ENCODE measurements around the gene EYA4.
"Not testable (repeated sequence)": the region's sequence is repeated elsewhere in the genome, so short reads cannot be mapped to it uniquely, and the experiment has no call there.

Gene EYA4

DNA sequence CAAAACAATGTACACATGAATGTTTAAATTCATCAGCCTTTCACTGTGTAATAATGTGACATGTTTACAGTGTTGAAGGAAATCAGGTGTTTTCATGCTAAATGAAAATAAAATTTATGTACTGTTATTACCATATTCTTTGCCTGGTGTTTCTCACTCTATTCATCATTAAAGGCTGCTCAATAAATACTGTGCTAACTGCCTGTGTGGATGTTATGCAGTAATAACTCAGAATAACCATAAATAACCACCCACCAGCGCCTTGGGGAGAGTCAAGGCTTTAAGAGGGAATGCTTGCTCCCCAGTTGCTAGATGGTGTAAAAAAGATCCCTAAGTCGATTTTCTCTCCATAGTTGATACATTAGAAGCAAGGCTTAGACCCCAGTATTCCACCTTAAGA lies 299.9 kb downstream of the EYA4 start:
- no peak for DNase-seq

DNA sequence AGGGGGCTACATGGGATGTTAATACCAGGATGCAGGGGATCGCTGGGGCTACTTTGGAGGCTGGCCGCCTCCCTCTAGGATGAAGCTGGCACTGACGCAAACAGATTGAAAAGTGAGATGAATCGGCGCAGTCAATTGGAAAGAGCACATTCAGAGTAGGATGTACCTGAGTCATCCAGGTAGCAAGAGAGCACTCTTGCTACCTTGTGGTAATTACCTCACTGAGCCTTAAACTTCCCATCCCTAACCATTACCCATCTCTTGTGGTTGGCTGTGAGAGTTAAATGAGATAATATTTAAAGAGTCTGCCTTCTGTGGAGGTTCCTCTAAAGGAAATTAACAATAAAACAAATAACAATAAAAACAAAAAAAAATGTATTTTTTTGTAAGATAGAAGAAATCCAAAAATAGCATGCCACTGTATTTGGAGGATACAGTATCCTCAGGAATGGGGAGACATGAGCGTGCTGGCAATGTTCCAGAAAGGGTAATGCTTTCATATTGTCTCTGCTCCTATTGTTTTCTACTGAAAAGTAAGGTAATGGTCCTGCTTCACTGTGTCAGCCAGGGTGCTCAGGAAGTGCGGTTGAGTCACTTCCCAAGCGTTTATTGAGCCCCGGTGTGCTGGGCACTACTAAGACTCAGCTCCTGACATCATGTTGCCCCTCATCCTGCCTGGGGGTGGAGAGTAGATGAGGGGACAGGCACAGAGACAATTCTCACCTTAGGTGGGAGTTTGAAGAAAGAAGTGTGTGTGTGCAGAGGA lies 301.1 kb downstream of the EYA4 start:
- DNase-seq: no peak

- DNase-seq: no peak
Observed at GRCh38 chr6:133544419-133544818, 303.3 kb downstream of the EYA4 start.

DNA sequence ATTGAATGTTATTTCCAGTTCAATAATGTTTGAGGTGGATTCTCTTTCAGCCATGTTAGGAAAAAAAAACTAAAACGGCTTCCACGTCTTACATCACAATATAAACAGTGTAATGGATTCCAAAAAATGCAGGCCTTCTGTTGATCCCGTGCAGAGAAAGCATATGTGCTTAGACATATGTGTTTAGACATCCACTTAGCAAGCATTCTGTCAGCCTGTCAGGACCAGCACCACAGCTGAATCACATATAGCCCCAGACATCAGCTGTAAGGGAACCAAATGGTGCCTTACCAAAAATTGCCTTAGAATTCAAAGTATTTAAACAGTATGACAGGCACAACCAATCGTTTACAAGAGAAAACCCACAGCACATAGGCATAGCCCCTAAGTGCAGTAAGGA lies 304.9 kb downstream of the EYA4 start:
- no peak for DNase-seq

DNA sequence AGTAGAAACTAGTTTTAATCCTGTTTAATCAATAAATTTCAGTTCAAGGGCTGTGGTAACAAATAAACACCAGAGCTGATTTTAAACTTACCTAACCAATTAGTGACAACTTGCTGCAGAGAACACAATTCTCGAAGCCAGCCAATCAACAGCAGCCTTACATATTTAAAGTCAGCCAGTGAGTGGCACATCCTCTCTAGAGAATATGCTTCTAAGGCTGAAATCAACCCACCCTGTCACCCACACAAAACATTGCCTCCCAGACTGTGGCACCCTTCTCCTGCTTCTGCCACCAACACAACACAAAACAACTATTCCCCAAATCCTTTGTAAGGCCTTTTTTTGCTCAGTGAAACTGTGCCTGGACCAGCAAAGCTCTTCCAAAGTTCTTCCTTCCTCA lies 306.0 kb downstream of the EYA4 start:
- no peak for DNase-seq

DNA sequence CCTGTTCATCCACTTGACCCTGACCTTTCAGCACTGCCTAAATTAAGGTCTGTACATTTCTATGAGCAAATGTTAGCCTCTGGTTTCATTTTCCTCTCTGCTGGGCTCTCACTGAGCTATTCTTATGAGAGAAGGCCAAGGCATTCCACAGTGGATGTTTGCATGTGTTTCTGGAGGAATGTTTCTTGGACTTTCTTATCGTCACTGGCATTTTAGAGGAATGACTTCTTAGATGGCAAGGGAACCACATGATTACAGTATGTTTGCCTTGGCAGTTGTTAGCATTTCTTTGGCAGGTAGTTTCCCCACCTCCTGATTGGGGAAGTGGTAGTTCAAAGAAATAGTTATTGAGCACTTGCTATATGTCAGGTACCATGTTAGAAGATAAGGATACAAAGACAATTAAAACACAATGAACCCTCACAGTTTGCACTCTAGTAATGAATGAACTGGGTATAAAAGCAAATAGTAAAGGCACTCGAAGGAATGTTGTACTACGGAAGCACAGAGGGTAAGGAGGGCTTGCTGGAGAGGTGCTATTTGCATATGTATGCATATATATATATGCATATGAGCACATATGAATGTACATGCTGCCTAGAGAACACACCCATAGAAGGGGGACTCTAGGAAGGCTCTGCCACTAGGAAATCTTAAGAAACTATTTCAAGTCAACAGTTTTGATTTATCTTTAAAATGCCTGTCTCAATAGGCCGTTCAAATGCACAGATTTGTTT lies 307.4 kb downstream of the EYA4 start:
- DNase-seq: no peak

GRCh38 chr6:133549371-133549801 lies 308.2 kb downstream of the EYA4 start:
- no peak for DNase-seq

- DNase-seq: no peak
Observed at GRCh38 chr6:133550026-133550425, 308.9 kb downstream of the EYA4 start.

GRCh38 chr6:133551436-133551835 lies 310.3 kb downstream of the EYA4 start:
- DNase-seq: no peak

DNA sequence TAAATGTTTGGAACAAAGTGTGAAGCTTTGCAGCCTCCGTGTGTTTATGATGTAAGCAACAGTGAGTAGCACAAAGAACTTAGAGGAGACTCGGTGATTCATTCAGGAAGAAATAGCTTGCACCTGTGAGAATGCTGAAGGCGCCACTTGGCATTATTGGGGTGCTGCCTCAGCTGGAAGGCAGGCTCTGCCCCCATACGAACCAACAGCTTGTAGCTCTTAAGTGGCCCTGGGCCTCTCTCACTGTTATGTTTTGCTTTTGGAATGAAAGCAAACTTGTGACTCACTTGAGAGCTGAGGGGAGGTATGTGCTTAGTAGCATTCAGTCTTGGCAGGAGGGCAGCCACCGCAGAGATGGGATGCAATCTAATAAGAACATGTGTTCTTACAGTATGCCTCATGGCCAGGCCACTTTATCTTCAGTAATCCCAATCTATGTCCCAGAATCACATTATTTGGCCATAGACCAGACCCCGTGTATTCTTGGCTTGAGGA lies 310.7 kb downstream of the EYA4 start:
- no peak for DNase-seq

DNA sequence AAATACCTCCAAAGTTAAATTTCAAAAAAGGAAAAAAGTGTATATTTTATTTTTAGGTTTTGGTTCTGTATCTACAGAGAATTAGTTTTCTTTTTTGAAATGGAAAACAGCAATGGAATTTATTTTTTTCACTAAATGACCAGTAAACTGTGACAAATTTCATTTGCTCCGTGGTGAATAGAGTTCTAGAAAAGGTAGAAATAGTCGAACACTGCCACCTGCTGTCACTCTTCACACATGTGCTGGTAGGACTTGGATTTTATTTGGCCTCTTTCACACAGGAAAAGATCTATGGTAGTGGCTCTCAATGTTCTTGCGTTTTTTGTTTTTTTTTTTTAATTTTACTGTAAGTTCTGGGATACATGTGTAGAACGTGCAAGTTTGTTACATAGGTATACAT lies 312.5 kb downstream of the EYA4 start:
- DNase-seq: peak; percentile 35

- DNase-seq: not testable (repeated sequence)
Observed at GRCh38 chr6:133554121-133554520, 313.0 kb downstream of the EYA4 start.

GRCh38 chr6:133555685-133556084 lies 314.5 kb downstream of the EYA4 start:
- no peak for DNase-seq

- no peak for DNase-seq
Observed at GRCh38 chr6:133559926-133560325, 318.8 kb downstream of the EYA4 start.

DNA sequence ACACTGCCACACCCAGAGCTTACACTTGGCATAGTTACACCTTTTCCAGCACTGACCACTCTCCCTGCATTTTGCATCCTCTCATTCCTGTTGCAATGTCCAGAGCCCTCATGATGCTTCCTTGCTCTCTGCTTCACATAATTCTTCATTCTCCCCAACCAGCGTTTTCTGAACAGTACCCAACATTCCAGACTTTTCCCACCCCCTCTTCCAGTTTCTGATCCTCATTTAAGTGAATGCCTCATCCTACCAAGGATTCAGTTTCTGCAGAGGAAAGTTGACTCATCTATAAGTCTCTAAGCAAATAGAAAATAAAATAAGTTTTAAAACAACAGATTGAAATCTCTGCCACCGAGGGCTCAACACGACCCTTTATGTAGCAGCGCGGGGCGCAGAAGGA lies 326.5 kb downstream of the EYA4 start:
- no peak for DNase-seq

DNA sequence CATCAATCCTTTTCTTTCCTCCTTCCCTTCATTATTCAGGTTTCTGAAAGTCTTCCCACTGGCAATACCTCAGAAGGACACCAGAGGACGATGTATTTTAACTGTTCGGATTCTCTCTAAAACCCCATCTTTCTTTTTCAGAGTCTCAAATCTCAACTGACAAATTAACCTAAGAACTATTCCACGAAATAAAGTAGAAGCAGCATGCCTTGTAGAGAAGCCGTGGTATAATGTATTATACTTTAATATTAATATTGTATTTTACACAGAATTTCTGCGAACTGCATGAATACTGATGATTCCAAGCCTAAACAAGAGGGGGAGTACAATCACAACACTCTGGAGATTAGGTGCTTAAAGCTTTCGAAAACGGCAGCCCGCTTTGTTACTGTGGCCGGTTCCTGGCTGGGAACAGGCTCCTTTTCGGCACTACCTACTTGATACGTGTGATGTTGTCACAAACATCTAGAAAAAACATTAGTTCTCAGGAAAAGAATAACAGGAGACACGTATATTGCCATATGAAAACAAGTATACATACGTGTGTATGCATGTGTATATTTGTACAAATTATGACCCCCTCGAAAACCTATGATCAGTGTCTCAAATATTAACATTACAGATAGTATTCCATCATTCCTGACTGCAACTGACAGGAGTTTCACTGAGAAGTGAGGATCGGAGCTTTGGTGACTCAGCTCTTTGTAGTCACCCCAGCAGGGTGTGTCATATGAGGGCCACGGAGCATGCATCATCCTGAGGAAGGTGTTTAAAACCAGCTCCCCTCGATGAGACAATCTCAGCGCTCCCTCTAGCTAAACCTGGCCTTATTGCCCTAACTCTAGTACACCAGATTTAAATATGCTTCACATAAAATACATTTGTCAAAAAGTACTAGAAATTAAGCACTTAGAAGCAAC lies 328.1 kb downstream of the EYA4 start:
- no peak for DNase-seq

DNA sequence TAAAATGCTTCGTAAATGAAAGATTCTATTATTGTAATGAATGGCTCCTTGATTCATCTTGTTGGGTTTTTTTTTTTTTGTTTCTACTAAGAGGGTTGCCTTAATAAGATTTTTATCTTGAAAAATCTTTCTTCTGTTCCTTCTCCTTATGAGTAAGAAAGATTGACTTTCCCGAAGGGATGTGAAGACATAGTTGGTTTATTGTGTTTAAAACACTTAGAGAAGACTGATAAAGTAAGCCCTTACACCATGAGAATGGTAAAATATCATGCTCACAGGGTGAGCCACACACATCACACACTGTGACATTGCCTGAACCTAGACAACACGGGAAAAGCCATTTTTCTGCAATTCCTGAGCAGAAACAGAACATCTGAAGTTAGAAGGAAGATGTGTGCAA lies 330.5 kb downstream of the EYA4 start:
- no peak for DNase-seq

DNA sequence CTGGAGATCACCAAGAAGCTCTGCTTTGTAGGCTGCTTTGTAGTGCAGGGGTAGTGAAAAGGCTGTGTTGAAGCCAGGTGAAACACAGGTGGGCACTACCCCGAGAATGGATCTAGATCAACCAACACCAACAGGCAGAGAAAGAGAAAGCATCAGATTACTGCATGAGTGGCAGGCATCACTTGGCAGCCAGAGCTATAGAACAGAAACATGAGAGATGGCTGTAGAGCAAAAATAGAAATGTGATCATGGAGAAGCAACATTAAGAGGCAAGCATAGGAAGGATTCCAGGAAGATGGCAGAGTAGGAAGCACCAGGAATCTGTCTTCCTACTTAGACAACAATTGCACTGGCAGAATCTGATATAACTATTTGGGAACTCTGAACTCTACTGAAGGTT lies 336.7 kb downstream of the EYA4 start:
- DNase-seq: no peak
